ENCODE data around the gene HPD. TPM values are rescaled to one million over a fixed set of nuclear protein-coding genes. Genes with fewer than 3 reads are reported as not detected.
"Not testable (repeated sequence)": the region's sequence is repeated elsewhere in the genome, so short reads cannot be mapped to it uniquely, and the experiment has no call there.

Gene HPD
- total RNA-seq, 1 donor from 2014 or later: 0.33 TPM

GRCh38 chr12:121888083-121888477 is 29.4 kb upstream of the HPD start:
- no peak for DNase-seq (ENCODE audit: low read depth)
- TF ChIP-seq, protein P1, sequence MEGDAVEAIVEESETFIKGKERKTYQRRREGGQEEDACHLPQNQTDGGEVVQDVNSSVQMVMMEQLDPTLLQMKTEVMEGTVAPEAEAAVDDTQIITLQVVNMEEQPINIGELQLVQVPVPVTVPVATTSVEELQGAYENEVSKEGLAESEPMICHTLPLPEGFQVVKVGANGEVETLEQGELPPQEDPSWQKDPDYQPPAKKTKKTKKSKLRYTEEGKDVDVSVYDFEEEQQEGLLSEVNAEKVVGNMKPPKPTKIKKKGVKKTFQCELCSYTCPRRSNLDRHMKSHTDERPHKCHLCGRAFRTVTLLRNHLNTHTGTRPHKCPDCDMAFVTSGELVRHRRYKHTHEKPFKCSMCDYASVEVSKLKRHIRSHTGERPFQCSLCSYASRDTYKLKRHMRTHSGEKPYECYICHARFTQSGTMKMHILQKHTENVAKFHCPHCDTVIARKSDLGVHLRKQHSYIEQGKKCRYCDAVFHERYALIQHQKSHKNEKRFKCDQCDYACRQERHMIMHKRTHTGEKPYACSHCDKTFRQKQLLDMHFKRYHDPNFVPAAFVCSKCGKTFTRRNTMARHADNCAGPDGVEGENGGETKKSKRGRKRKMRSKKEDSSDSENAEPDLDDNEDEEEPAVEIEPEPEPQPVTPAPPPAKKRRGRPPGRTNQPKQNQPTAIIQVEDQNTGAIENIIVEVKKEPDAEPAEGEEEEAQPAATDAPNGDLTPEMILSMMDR (IDR thresholded peaks at IDR 0.05; ENCODE audit: insufficient read depth, low read length, poor library complexity, severe bottlenecking): no peak
- Histone ChIP-seq H3K4me3 (ENCODE audit: low read depth, low read length) (peak overlapping the region; percentile 76), H3K36me3 (ENCODE audit: control insufficient read depth, insufficient read depth, low read length) (no peaks in the 10 kb centered on the region), H3K27me3 (ENCODE audit: control insufficient read depth, insufficient read depth, low read length) (no peaks in the 10 kb centered on the region)

GRCh38 chr12:121885129-121885528 is 26.5 kb upstream of the HPD start:
- not testable (repeated sequence) for H3K4me3 ChIP-seq (ENCODE audit: low read depth, low read length); DNase-seq (ENCODE audit: low read depth); H3K36me3 ChIP-seq (ENCODE audit: control insufficient read depth, insufficient read depth, low read length); H3K27me3 ChIP-seq (ENCODE audit: control insufficient read depth, insufficient read depth, low read length)

- H3K27me3 ChIP-seq (ENCODE audit: control insufficient read depth, insufficient read depth, low read length): no peaks in the 10 kb centered on the region
- no peak overlapping the region for H3K4me3 ChIP-seq (ENCODE audit: low read depth, low read length)
- H3K36me3 ChIP-seq (ENCODE audit: control insufficient read depth, insufficient read depth, low read length): no peaks in the 10 kb centered on the region
- DNase-seq (ENCODE audit: low read depth): no peak
- TF ChIP-seq, protein P1 (IDR thresholded peaks at IDR 0.05; ENCODE audit: insufficient read depth, low read length, poor library complexity, severe bottlenecking): no peak
Observed at GRCh38 chr12:121883315-121883660, 24.6 kb upstream of the HPD start.

DNA sequence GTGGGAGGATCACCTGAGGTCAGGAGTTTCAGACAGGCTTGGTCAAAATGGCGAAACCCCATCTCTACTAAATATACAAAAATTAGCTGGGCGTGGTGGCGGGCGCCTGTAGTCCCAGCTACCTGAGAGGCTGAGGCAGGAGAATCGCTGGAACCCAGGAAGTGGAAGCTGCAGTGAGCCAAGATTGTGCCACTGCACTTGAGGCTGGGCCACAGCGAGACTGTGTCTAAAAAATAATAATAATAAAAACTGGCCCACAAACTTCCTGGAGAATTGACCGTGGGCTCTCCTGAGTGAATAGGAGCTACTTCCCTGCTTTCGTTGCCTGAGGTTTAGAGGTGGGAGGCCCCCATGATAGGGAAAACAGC is 17.4 kb upstream of the HPD start:
- DNase-seq (ENCODE audit: low read depth); H3K4me3 ChIP-seq (ENCODE audit: low read depth, low read length); H3K27me3 ChIP-seq (ENCODE audit: control insufficient read depth, insufficient read depth, low read length); H3K36me3 ChIP-seq (ENCODE audit: control insufficient read depth, insufficient read depth, low read length): not testable (repeated sequence)

- no peak for DNase-seq (ENCODE audit: low read depth)
- Histone ChIP-seq H3K27me3 (ENCODE audit: control insufficient read depth, insufficient read depth, low read length) (no peaks in the 10 kb centered on the region), H3K36me3 (ENCODE audit: control insufficient read depth, insufficient read depth, low read length) (no peaks in the 10 kb centered on the region), H3K4me3 (ENCODE audit: low read depth, low read length) (no peak overlapping the region)
- TF ChIP-seq, protein P1 (IDR thresholded peaks at IDR 0.05; ENCODE audit: insufficient read depth, low read length, poor library complexity, severe bottlenecking): no peak
Observed at GRCh38 chr12:121875582-121875981, 16.9 kb upstream of the HPD start.

DNA sequence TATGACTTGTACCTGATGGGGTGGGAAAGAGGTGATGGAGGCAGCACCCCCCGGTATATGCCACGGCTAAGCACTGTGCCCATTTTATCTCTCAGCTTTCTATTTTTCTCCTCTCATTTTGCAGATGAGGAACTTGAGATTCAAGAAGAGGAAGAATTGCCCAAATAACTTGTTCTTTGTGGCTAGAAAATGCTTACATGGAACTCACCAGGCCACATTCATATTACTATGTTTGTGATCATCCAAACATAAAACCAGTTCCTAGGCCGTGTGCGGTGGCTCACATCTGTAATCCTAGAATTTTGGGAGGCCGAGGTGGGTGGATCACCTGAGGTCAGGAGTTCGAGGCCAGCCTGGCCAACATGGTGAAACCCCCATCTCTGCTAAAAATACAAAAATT is 15.4 kb upstream of the HPD start:
- no peak for DNase-seq (ENCODE audit: low read depth)
- Histone ChIP-seq H3K36me3 (ENCODE audit: control insufficient read depth, insufficient read depth, low read length) (no peaks in the 10 kb centered on the region), H3K27me3 (ENCODE audit: control insufficient read depth, insufficient read depth, low read length) (no peaks in the 10 kb centered on the region), H3K4me3 (ENCODE audit: low read depth, low read length) (no peak overlapping the region)
- TF ChIP-seq, protein P1 (IDR thresholded peaks at IDR 0.05; ENCODE audit: insufficient read depth, low read length, poor library complexity, severe bottlenecking): no peak

DNA sequence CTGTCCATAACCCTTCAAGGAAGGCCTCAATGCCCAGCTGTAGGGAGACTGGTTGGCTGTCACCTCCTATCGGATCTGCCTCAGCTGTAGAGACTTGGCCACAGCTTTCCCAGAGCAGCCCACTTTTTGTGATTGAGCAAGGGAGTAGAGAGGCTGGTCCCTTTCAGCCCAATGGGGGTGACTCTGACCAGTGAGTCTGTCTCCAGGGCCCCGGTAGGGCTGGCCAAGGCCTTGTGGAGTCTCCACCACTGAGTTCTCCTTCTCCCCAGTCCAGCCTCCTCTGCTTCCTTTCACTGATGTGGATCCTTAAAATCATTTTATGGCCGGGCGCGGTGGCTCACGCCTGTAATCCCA is 14.5 kb upstream of the HPD start:
- Histone ChIP-seq H3K27me3 (ENCODE audit: control insufficient read depth, insufficient read depth, low read length) (no peaks in the 10 kb centered on the region), H3K36me3 (ENCODE audit: control insufficient read depth, insufficient read depth, low read length) (no peaks in the 10 kb centered on the region), H3K4me3 (ENCODE audit: low read depth, low read length) (no peak overlapping the region)
- TF ChIP-seq, protein P1 (IDR thresholded peaks at IDR 0.05; ENCODE audit: insufficient read depth, low read length, poor library complexity, severe bottlenecking): no peak
- DNase-seq (ENCODE audit: low read depth): no peak
